Measurements from ENCODE around the gene TRAFD1.

DNA sequence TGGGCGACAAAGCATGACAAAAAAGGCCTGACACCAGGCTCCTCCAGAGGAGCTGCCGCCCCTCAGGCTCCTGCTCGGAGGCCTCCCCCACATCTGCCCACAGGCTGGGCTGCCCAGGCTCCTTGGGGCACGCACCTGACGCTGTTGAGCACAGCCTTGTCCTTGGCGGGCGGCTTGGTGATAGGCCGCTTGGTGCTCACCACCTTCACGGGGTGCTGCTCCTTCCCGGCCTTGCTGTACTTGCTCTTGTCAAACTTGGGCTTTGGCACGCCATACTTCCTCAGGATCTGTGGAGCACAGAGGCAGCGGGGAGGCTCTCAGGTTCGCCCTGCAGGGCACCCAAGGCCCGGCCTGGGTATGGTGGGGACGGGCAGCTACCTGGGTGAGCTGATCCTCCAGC, 53.4 kb downstream of the TRAFD1 start:
- TF ChIP-seq POLR2A (IDR thresholded peaks at IDR 0.05) = no peak
- TF ChIP-seq, protein P1, sequence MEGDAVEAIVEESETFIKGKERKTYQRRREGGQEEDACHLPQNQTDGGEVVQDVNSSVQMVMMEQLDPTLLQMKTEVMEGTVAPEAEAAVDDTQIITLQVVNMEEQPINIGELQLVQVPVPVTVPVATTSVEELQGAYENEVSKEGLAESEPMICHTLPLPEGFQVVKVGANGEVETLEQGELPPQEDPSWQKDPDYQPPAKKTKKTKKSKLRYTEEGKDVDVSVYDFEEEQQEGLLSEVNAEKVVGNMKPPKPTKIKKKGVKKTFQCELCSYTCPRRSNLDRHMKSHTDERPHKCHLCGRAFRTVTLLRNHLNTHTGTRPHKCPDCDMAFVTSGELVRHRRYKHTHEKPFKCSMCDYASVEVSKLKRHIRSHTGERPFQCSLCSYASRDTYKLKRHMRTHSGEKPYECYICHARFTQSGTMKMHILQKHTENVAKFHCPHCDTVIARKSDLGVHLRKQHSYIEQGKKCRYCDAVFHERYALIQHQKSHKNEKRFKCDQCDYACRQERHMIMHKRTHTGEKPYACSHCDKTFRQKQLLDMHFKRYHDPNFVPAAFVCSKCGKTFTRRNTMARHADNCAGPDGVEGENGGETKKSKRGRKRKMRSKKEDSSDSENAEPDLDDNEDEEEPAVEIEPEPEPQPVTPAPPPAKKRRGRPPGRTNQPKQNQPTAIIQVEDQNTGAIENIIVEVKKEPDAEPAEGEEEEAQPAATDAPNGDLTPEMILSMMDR (IDR thresholded peaks at IDR 0.05) = no peak
